NCI-H1048 (cell line): ENCODE results near the gene DYNC1LI2.

Experiments used
- DNase-seq: peaks from one replicate; lab custom pipeline; 2025; lab: John Stamatoyannopoulos, UW

The DYNC1LI2 gene

GRCh38 chr16:66740010-66740409, 11.4 kb downstream of the DYNC1LI2 start:
- no peak for DNase-seq

GRCh38 chr16:66735891-66736290, 15.5 kb downstream of the DYNC1LI2 start:
- no peak for DNase-seq

- DNase-seq: no peak
Observed at GRCh38 chr16:66731101-66731500, 20.3 kb downstream of the DYNC1LI2 start.

GRCh38 chr16:66728804-66729203, 22.6 kb downstream of the DYNC1LI2 start:
- no peak for DNase-seq

- no peak for DNase-seq
Observed at GRCh38 chr16:66728117-66728787, 23.2 kb downstream of the DYNC1LI2 start.

- DNase-seq: no peak
Observed at GRCh38 chr16:66720766-66721165, 30.6 kb downstream of the DYNC1LI2 start.

GRCh38 chr16:66719246-66719645, 32.2 kb downstream of the DYNC1LI2 start:
- no peak for DNase-seq

- DNase-seq: no peak
Observed at GRCh38 chr16:66717776-66718175, 33.6 kb downstream of the DYNC1LI2 start.

GRCh38 chr16:66717112-66717675, 34.2 kb downstream of the DYNC1LI2 start:
- DNase-seq: no peak

GRCh38 chr16:66714654-66715307, 36.6 kb downstream of the DYNC1LI2 start:
- no peak for DNase-seq

- DNase-seq: no peak
Observed at GRCh38 chr16:66714062-66714461, 37.3 kb downstream of the DYNC1LI2 start.

GRCh38 chr16:66713076-66713475, 38.3 kb downstream of the DYNC1LI2 start:
- DNase-seq: no peak

- no peak for DNase-seq
Observed at GRCh38 chr16:66712512-66712911, 38.9 kb downstream of the DYNC1LI2 start.

GRCh38 chr16:66711581-66711980, 39.8 kb downstream of the DYNC1LI2 start:
- no peak for DNase-seq

- DNase-seq: no peak
Observed at GRCh38 chr16:66706506-66706880, 44.9 kb downstream of the DYNC1LI2 start.

GRCh38 chr16:66705790-66706505, 45.5 kb downstream of the DYNC1LI2 start:
- DNase-seq: no peak

- DNase-seq: no peak
Observed at GRCh38 chr16:66703406-66704215, 47.8 kb downstream of the DYNC1LI2 start.

- no peak for DNase-seq
Observed at GRCh38 chr16:66701516-66701915, 49.9 kb downstream of the DYNC1LI2 start.

- DNase-seq: no peak
Observed at GRCh38 chr16:66701026-66701425, 50.4 kb downstream of the DYNC1LI2 start.

GRCh38 chr16:66699898-66700297, 51.5 kb downstream of the DYNC1LI2 start:
- DNase-seq: no peak

GRCh38 chr16:66698046-66698445, 53.4 kb downstream of the DYNC1LI2 start:
- DNase-seq: no peak
